HG02588 (cell line): ENCODE data around the gene GPR18.
A peak's percentile ranks its signal among the peaks of the same experiment; 100 is the strongest.
"Not testable (repeated sequence)": the region's sequence is repeated elsewhere in the genome, so short reads cannot be mapped to it uniquely, and the experiment has no call there.

Experiments used
- ATAC-seq: cut with Tn5 transposase; IDR thresholded peaks from one replicate; pipeline ENCODE4 v1.9.1; 2021; ENCODE audit warnings: mild to moderate bottlenecking, moderate library complexity; ENCODE audit not compliant: unreplicated experiment

Gene GPR18

DNA sequence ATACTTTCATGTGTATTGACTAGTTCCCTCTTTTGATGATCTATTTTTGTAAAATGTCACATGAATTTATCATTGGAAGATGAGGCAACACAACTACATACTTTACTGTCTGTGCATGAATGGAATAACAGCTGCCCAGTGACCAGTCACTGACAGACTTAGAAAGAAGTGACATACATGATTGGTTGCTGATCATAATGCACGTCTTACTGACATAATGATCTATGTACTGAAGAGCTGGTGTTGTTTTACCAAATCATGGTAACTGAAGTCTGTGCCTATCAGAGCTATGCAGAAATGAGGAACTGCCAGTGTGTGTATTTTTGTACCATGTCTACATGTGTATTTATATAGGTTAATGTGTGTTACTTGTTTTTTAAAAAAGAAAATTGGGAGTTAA lies 26.5 kb downstream of the GPR18 start:
- ATAC-seq: no peak

DNA sequence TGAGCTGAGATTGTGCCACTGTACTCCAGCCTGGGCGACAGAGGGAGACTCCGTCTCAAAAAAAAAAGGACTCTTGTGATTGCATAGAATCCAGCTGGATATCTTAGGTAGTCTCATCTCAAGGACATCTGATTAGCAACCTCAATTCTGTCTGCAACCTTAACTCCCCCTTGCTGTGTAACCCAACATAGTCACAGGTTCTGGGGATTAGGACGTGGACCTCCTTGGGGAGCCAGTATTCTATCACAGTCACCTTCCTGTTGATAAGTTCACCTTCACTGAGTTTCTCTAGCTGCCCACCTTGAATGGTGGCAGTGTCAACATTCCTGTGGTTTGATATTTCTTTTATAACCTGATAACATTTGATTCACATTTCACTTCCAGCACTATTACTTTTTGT lies 27.2 kb downstream of the GPR18 start:
- ATAC-seq: no peak

DNA sequence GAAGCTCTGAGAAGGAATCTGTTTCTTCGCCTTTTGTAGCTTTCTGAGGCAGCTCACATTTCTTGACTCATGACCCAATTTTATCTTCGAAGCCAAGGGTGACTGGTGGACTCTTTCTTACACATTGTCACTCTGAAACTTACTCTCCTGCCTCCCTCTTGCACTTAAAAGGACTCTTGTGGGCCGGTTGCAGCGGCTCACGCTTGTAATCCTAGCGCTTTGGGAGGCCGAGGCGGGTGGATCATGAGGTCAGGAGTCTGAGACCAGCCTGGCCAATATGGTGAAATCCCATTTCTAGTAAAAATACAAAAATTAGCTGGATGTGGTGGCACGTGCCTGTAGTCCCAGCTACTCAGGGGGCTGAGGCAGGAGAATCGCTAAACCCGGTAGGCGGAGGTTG lies 27.6 kb downstream of the GPR18 start:
- not testable (repeated sequence) for ATAC-seq

DNA sequence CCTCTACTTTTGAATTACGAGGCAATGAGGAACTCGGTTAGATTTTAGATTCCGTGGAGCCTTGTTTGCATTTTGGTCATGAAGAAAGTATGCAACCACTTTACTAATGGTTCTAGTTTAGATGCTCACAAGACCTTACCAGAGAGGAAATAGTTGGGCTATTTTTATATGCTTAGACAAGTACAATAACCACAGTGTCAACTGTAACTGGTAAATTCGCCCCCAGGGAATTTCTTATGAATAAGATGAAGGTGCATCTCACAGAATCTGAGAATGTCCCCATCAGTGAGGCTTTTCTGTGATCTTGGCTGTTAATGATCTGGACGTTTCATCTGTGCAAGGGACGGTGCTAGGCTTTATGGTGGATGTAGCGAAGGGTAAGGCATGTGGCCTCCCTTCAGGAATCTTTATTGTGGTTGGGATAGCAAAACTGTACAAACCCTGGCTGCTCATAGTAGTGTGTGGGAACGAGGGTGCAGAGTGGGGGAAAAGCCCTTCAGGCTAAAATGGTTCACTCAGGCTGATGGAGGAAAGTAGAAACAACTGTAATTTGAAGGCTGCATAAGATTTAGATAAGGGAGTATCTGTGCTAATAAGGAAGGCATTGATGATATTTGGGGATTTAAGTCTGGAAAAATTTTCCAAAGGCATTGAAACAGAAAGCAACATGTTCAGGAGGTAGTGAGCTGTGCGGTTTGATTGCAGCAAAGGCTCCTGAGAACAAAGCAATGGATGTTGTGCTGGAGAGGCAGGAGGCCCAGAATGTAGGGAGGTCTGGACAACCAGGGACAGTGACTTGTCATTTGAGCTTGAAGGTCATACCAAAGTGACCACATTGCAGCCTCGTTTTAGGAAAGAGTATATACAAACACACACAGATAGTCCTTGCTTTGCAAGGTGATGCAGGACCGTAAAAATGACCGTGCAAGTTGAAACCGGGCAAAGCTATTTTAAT lies 29.2 kb downstream of the GPR18 start:
- peak; percentile 95 for ATAC-seq

DNA sequence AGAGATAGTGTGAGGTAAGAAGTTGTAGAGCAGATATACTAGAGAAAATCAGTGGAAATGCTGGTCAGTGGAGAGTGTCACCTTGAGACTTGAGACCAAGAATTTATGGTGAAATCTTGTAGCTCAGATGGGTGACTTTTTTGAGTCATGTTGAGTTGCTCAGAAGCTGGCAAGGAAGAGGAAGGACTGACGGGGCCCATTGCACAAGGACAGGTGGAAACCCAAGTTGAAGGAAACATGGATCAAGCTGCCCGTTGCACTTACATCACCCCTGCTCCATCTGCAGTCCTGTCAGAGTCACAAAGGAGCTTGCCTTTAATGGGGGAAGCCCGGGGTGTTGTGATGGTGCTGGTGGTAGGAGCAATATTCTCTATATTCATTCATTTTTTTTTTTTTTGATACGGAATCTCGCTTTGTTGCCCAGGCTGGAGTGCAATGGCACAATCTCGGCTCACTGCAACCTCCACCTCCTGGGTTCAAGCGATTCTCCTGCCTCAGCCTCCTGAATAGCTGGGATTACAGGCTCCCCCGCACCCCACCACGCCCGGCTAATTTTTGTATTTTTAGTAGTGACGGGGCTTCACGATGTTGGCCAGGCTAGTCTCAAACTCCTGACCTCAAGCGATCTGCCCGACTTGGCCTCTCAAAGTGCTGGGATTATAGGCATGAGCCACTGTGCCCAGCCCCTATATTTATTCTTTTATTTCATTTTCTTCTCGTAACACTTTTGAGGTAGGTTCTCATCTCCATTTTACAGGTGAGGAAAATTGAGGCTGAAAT lies 30.1 kb downstream of the GPR18 start:
- no peak for ATAC-seq

DNA sequence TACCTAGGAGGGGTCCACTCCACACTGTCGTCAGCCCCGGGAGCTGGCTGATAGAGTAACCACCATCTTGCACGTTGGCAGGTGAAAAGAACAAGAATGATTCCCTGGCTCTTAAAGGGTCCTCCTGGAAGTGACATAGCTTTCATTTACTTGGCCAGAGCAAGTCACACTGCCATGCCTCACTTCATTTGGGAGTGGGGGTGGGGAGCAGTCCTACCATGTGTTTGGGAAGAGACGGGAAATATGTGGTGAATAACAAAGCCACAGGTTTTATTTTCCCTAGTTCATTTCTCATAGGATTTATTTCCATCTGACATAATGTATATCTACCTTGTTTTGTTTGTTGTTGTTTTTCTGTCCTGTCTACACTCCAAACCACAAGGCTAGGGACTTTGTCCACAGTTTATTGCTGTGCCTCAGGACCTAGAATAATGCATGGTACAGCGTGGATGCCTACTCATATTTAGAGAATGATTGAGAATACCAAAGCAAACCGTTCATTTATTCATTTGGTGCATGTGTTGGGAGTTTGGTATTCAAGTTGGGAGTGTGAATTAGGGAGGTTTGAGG lies 30.8 kb downstream of the GPR18 start:
- ATAC-seq: no peak

DNA sequence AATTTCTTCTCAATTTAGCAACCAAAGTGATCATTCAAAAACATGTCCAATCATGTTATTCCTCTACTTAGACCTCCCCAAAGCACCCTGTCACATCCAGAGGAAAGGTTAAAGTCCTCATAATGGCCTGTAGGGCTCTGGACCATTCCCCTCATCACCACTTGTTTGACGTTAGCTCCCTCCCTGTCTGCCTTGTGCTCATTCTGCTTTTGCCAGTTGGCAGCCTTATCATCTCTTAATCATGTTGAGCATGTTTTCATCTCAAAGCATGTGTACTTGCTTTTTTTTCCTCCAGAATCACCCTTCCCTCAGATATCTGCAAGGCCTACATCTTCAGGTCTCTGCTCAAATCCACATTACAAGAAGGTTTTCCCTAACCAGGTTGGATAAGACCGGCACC lies 31.7 kb downstream of the GPR18 start:
- ATAC-seq: no peak

DNA sequence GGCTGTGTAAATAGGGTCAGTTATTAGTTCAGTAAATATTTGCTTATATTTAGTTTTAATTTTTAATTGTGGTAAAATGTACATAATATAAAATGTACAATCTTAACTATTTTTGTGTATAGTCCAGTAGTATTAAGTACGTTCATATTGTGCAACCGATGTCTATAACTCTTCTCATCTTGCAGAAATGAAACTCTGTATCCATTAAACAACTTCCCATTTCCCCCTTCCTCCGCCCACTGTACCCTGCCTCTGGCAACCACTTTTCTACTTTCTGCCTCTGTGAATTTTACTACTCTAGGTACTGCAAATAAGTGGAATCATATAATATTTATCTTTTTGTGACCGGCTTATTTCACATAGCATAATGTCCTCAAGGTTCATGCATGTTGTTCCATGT lies 33.1 kb downstream of the GPR18 start:
- ATAC-seq: no peak

DNA sequence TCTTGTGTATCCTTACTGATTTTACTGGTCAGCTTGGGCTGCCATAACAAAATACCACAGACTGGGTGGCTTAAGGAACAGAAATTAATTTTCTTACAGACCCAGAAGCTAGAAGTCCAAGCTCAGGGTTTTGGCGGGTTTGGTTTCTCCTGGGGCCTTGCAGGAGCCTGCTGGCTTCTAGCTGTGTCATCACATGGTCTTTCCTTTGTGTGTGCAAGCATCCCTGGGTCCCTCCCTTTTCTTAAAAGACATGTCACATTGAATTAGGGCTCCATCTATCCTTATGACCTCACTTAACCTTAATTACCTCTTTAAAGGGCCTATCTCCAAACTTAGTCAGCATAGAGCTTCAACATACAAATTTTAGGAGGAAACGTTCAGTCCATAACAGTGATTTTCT lies 34.2 kb downstream of the GPR18 start:
- ATAC-seq: no peak

DNA sequence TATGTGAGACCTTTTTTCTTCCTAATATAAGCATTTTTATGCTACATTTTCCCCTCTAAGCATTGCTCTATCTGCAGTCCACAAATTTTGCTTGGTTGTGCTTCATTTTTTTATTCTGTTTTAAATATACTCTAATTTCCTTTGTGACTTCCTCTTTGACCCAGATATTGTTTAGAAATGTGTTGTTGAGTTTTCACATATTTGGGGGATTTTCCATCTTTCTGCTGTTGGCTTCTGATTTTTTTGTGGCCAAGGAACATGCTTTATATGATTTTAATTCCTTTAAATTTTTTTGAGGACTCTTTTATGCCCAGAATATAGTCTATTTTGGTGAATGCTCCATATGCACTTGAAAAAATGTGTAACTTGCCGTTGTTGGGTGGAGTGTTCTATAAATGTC lies 34.6 kb downstream of the GPR18 start:
- no peak for ATAC-seq

DNA sequence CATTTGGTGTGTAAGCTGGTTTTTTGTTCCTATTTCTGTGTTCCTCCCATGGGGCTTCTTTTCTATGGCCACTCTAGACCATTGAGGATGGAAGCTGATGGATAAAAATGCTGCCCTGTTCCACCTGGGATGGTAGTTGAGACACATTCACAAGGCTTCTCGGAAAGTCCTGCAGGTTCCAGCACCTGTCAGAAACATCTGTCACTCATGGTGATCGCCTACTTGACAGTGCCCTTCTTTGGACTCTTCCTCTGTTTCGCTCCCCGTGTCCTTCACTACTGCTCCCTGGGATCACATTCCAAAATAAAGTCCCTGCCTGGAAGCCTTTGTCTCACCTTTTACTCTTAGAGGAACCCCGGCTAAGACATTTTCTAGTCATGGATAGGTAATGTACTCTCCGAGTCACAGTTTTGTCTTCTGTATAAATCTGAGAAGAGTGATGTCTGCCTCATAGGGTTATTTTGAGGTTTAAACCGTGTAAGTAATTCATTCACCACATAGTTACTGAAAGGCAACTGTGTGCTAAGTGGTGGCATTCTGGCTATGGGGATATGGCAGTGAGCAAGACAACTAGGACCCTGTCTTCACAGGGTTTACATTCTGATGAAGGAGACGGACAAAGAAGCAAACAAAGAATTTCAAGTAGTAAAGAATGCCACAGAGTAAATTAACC lies 36.5 kb downstream of the GPR18 start:
- ATAC-seq: no peak

DNA sequence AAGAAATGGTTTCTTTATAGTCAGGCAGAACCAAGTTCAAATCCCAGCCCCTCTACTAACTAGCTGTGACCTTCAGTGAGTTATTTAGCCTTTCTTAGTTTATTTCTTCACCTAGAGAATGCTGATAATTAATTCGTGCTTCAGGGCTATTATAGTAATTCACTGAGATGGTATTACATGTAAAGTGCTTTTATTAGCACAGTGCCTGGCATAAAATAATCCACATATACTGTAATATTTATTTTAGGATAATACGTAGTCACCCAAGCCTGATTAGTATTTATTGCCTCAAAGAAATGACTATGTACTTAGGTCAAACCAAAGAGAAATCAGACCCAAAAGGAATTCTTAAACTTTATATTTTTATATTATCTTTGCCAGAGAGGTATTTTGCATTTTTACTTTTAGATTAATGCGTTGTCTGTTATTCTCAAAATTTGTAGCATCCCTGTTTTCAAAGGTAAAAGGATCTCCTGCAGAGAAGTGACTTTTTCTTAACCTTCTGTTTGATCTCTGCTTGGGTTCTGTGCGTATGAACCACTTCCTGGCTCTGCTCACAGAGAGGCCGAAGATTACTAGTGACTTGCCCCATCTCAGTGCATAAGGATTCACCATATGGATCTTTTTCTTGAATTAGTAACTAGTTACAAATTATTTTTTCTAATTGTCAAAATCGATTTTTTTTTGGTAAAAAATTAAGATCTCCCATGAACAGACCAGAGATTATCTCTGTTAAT lies 37.8 kb downstream of the GPR18 start:
- no peak for ATAC-seq

DNA sequence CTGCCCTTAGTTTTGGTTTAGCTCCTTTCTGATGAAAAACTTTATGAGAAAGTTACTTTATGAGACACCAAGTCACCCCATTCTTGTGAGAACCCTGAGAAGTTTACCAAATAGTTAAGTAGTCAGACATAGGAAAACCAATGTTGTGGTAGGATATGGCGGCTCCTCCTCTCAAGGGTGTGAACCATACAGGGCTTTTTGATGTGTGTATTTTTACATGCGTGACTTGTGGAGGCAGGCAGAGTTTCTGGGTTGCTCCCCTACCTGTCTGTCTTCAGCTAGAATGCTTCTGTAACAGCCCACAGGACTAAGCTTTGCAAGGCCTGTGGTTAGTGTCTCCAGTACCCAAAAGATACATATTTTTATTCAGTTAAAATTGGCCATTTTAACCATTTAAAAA lies 39.2 kb downstream of the GPR18 start:
- ATAC-seq: no peak

DNA sequence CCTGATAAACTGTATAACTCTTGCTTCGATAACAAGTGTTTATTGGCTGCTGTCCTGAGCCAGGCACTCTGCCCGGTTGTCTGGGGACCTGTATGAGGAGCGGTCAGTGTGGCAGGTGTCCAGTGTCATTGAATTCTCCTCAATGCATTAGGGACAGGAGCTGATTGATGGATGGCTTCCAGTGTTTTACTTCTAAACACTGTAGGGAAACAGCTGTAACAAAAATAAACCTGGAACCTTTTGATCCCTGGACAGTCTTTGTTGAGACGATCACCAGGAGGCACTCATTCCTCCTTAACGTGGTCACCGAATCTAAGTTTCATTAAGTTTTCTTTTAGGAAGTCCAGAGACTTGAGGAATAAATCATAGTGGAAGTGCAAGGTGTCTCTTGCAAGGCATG lies 39.6 kb downstream of the GPR18 start:
- no peak for ATAC-seq

DNA sequence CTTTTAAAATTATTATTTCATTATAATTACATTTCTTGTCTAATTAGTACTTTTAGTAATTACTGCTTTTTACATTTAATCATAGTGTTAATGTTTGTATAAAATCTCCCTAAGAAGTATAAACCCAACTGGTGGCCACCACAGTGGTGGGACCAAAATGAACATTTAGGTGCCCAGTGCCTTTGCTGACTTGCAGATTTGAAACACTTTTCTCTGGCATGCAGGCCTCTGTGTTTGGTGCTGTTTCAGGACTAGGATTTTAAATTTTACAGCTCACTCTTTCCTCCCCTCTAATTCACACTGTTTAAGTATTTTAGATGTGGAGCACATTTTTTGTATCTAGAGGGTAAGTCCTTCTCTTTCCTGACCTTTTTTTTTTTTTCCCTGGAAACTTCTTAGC lies 40.1 kb downstream of the GPR18 start:
- ATAC-seq: no peak

DNA sequence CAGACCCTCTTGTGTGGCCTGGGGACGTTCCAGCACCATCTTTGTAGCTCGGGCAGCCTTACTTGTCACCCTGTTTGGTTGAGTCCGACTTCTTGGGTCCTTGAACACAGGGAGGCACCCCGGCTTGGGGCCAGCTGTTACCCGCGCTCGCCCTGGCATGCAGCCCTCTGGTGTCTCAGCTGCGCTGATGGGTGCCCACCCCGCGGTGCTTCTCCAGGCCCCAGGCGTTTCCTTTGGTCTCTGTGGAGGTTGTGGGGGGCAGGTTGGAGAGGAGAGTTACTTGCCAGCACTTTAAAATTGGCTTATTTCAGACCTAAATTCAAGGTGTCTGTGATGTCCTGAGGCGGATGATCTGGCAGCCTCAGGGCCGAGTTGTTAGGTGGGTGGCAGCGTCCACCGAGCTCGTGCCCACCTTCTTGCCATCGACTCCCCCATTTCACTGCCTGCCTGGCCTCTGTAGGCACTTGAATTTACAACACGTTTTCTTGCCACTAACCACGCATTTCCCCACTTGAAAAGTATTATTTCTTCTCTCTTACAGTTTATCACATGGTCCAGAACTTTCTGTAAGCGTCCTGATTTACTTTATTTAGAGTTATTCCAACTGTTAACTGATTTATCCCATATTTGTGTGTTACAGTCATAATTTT lies 40.6 kb downstream of the GPR18 start:
- no peak for ATAC-seq

DNA sequence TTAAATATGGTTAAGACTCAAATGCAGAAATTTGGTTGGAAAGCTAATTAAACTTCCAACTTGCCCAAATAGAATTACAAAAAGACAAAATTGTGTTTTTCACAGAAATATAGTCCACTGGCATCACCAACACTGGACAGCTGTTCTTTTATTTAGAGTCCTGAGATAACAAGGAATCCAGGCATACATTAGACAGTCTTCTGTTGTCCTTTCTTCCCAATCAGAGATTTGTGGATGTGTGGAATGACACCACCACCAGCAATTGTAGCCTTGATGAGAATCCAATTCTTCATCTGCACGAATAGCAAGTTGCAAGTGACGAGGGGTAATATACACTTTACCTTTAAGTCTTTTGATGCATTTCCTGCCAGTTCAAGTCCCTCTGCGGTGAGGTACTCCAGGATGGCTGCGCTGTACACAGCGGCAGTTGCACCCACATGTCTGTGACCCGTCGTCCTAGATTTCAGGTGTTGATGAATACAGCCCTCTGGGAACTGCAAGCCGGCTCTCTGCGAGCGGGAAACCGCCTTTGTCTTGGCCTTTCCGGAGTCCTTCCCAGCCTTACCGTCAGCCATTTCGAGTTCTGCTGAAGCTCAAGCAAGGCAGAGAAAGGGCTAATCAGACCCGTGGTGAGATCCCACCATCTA lies 42.9 kb downstream of the GPR18 start:
- ATAC-seq: no peak

DNA sequence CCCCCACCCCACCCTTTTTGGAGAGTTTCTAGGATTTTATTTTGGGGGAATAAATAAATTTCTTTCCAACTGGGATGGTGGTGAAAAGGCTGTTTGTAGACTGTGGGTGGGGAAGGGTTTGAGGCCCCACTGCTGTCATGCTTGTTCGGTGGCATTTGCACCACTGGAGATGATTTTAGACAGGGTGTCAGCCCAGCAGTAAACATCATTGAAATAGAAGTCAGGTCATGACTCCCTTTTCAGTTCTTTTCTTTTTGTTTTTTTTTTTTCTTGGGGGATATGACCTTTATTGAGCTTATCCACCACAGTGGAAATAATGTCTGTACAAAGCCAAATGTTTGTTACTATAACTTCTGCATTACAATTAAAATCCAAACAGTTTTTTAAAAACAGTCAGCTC lies 43.4 kb downstream of the GPR18 start:
- no peak for ATAC-seq

DNA sequence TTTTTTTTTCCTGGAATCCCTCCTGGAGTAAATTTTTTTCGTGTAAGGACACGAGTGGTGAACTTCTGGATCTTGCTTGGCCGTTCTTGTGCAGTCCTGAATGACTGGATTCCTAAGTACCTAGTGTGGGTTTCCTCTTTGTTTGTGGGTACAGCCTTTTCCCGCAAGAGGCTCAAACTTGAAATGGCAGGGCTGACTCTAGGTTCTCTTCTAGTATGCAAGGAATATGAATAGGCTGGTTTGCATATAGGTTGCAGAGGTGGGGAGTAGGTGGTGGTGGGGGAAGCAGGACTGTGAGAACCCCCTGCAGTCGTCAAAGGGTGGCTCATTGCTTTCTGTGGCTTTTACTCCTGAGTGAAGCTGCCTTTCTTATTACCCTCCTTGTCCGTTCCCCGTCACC lies 43.9 kb downstream of the GPR18 start:
- ATAC-seq: peak; percentile 83
